CD4-positive, CD25-positive, alpha-beta regulatory T cell (primary cell): ENCODE measurements around the gene UCKL1. TPM values are rescaled to one million over a fixed set of nuclear protein-coding genes. Genes with fewer than 3 reads are reported as not detected.

Source experiments
- ATAC-seq, 2 donors: fragments of 150-1000 bp; cut with Tn5 transposase; one replicate each; pipeline ENCODE4 v1.10.0; 2021; ENCODE audit warnings: low read depth in 2 of 2, moderate number of reproducible peaks in 2 of 2, moderate library complexity in 1 of 2
- DNase-seq, 3 donors: peaks; one replicate each; pipeline versions ENCODE4 v3.0.0 to v3.0.0-alpha.2; 2012 to 2022; ENCODE audit warnings: mixed read lengths in 1 of 3
- H3K27ac ChIP-seq: one replicate; pipeline ENCODE4 v1.7.0; 2013; ENCODE audit warnings: mild to moderate bottlenecking, low read length; ENCODE audit not compliant: insufficient read depth, poor library complexity, severe bottlenecking
- H3K27me3 ChIP-seq: one replicate; pipeline ENCODE4 v1.7.0; 2013; ENCODE audit warnings: low read length; ENCODE audit not compliant: control insufficient read depth, insufficient read depth
- H3K36me3 ChIP-seq: one replicate; pipeline ENCODE4 v1.7.0; 2013; ENCODE audit warnings: mild to moderate bottlenecking, low read length, moderate library complexity; ENCODE audit not compliant: control insufficient read depth, insufficient read depth
- H3K4me1 ChIP-seq: 2 replicates; pipeline ENCODE4 v1.7.0; 2013; ENCODE audit warnings: mild to moderate bottlenecking, low read length; ENCODE audit not compliant: insufficient read depth, control insufficient read depth, poor library complexity, severe bottlenecking
- H3K4me3 ChIP-seq: one replicate; pipeline ENCODE4 v1.7.0; 2013; ENCODE audit warnings: low read depth, mild to moderate bottlenecking, low read length, moderate library complexity
- H3K9me3 ChIP-seq, 2 experiments: 1 replicate in 1 of 2; 2 replicates in 1 of 2; pipeline ENCODE4 v1.7.0; 2013; ENCODE audit warnings: low read length in 2 of 2, mild to moderate bottlenecking in 1 of 2, moderate library complexity in 1 of 2; ENCODE audit not compliant: control insufficient read depth in 2 of 2
- H3K27ac Mint-ChIP-seq, 3 donors: one replicate each; pipeline ENCODE4 v1.8.0; 2020 to 2022; ENCODE audit warnings: mild to moderate bottlenecking in 3 of 3, mixed read lengths in 3 of 3, moderate library complexity in 2 of 3
- H3K27me3 Mint-ChIP-seq: one replicate; pipeline ENCODE4 v1.8.0; 2022; ENCODE audit warnings: mild to moderate bottlenecking, mixed read lengths
- H3K36me3 Mint-ChIP-seq: one replicate; pipeline ENCODE4 v1.8.0; 2020; ENCODE audit warnings: mixed read lengths
- H3K4me1 Mint-ChIP-seq, 4 donors: one replicate each; pipeline ENCODE4 v1.8.0; 2020 to 2022; ENCODE audit warnings: mixed read lengths in 4 of 4, mild to moderate bottlenecking in 1 of 4
- H3K4me3 Mint-ChIP-seq, 4 donors: one replicate each; pipeline ENCODE4 v1.8.0; 2020 to 2022; ENCODE audit warnings: mild to moderate bottlenecking in 4 of 4, mixed read lengths in 4 of 4, moderate library complexity in 3 of 4
- H3K9me3 Mint-ChIP-seq, 7 donors: one replicate each; pipeline ENCODE4 v1.8.0; 2020 to 2022; ENCODE audit warnings: mixed read lengths in 7 of 7, mild to moderate bottlenecking in 3 of 7, moderate library complexity in 2 of 7
- polyA plus RNA-seq, 4 donors: library from polyadenylated mRNA; unstranded; fragments of 300-500 nt; fragmentation: Illumina TruSeq; gene quantifications; one replicate each; pipeline ENCODE4 v1.2.3, GENCODE V29; 2021
- total RNA-seq: library from RNA; stranded (reverse); gene quantifications from one replicate; pipeline ENCODE4 v1.2.3, GENCODE V29; 2022

The UCKL1 gene
- total and polyA plus RNA-seq, 5 donors from 2014 or later: 25.1 to 43.0 (median 32.6) TPM

DNA sequence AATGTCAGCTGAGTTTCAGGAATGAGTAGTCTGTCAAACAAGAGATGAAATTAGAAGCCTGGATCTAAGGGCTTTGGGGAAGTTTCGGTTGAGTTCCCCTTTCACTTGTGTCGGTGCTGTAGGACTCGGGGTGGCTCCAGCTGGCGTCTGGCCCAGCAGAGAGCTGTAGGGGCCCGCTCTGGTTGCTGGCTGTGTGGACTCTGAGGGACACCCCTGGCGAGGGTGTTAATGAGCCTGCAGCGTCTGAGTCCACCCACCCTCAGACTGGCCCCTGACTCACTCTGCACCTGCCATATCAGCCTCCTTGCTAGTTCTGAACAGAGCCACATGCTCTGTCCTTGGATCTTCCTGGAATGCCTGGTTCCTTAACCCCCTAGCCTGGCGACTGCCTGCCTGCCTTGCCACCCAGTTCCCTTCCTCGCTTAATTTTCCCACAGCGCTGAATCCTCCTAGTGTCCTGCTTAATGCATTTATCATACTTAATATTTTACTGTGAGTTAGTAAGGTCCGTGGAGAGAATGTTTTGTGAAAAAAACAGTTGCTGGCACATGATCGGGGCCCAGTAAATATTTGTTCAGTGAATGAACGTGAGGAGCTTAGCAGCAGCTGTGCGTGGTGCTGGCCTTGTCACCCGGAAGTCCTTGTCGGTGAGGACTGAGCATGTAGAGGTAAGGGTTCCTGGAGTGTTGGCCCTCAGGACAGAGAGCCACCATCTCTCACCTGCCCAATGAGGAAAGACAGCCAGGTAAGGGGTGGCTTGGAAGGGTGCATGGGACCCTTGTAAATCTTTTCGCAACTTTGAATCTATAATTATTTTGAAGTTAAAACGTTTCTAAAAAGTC lies 59.7 kb downstream of the UCKL1 start:
- DNase-seq (peak in 1 of 3 donors; percentile 66), ATAC-seq (no peak)
- Mint-ChIP-seq H3K4me3 (peak overlapping the region; percentile 90 to 99 (median 94)), H3K27me3 (no peaks in the 10 kb centered on the region), H3K4me1 (peaks cover 21 to 59% (median 46%) of the 10 kb centered on the region in 4 donors), H3K9me3 (no peaks in the 10 kb centered on the region), H3K36me3 (peaks cover 1% of the 10 kb centered on the region), H3K27ac (peak overlapping the region; percentile 95 to 96 (median 96))
- Histone ChIP-seq H3K27ac (peak overlapping the region; percentile 74), H3K27me3 (no peaks in the 10 kb centered on the region), H3K9me3 (no peaks in the 10 kb centered on the region), H3K36me3 (peaks cover 9% of the 10 kb centered on the region), H3K4me3 (peak overlapping the region; percentile 96), H3K4me1 (peaks cover 40% of the 10 kb centered on the region)

DNA sequence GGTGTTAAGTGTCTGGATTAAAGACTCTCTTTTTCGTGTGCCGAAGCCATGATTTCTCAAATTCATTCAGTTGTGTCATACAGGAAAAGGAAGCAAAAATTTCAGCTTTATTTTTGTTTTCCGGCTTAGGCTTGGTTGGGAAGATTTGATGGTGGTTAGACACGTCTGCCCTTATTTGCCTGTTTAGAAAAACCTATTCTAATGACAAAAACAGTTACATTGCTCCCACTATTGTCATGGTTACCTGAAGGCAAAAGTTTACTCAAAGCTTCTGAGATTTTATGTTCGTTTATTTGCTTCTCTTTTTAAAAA lies 60.3 kb downstream of the UCKL1 start:
- Histone ChIP-seq H3K27me3 (no peaks in the 10 kb centered on the region), H3K36me3 (peaks cover 13% of the 10 kb centered on the region), H3K4me1 (peaks cover 40% of the 10 kb centered on the region), H3K9me3 (no peaks in the 10 kb centered on the region), H3K4me3 (peak overlapping the region; percentile 96), H3K27ac (peak overlapping the region; percentile 74)
- Mint-ChIP-seq H3K36me3 (peaks cover 3% of the 10 kb centered on the region), H3K4me1 (peaks cover 16 to 54% (median 41%) of the 10 kb centered on the region in 4 donors), H3K4me3 (peak overlapping the region; percentile 90 to 99 (median 94)), H3K27me3 (no peaks in the 10 kb centered on the region), H3K9me3 (no peaks in the 10 kb centered on the region), H3K27ac (peak overlapping the region; percentile 95 to 96 (median 96))
- peak in 2 of 3 donors; percentile 20 to 35 for DNase-seq
- no peak for ATAC-seq

DNA sequence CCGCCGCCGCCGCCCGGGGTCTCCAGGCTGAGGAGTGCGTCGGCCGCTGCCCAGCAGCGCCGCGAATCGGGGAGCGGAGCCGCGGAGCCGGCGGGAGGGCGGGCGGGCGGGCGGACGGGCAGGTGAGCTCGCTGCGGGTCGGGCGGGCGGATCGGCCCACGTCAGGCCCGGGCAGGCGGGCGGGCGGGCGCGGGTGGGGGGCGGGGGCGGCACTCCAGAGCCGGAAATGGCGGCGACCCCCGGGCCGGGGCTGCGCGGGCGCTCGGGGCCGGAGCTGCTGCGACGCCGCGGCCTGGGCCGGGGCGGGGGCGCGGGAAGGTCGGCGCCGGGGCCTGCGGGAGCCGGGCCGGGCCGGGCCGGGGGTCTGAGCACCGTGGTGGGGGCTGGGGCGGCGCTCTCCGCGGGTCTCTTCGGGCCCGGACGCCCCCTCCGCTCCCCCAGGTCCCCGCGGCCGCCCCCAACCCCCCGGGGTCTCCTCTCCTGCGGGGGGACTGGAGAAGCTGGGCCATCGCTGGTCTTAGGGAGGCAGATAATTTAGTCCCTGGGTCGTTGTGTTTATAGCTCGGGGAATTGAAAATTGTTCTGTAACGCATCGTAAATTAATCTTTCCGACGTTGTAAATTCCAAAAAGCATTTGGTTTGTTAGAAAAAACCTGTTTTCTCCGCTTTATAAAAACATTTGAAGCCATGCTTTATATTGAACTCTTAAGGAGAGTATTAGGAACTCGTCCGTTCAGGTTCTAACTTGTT lies 60.8 kb downstream of the UCKL1 start:
- H3K27ac ChIP-seq: peak overlapping the region; percentile 74
- Mint-ChIP-seq H3K27me3 (no peaks in the 10 kb centered on the region), H3K9me3 (no peaks in the 10 kb centered on the region), H3K4me1 (peaks cover 16 to 48% (median 35%) of the 10 kb centered on the region in 4 donors), H3K4me3 (peak overlapping the region; percentile 92 to 99 (median 97)), H3K27ac (peak overlapping the region; percentile 95 to 96 (median 96)), H3K36me3 (peaks cover 3% of the 10 kb centered on the region)
- H3K9me3 ChIP-seq: no peaks in the 10 kb centered on the region
- peak overlapping the region; percentile 96 for H3K4me3 ChIP-seq
- H3K27me3 ChIP-seq: no peaks in the 10 kb centered on the region
- no peak for DNase-seq
- peak in 1 of 2 donors; percentile 7 for ATAC-seq
- H3K4me1 ChIP-seq: peaks cover 40% of the 10 kb centered on the region
- H3K36me3 ChIP-seq: peaks cover 15% of the 10 kb centered on the region

DNA sequence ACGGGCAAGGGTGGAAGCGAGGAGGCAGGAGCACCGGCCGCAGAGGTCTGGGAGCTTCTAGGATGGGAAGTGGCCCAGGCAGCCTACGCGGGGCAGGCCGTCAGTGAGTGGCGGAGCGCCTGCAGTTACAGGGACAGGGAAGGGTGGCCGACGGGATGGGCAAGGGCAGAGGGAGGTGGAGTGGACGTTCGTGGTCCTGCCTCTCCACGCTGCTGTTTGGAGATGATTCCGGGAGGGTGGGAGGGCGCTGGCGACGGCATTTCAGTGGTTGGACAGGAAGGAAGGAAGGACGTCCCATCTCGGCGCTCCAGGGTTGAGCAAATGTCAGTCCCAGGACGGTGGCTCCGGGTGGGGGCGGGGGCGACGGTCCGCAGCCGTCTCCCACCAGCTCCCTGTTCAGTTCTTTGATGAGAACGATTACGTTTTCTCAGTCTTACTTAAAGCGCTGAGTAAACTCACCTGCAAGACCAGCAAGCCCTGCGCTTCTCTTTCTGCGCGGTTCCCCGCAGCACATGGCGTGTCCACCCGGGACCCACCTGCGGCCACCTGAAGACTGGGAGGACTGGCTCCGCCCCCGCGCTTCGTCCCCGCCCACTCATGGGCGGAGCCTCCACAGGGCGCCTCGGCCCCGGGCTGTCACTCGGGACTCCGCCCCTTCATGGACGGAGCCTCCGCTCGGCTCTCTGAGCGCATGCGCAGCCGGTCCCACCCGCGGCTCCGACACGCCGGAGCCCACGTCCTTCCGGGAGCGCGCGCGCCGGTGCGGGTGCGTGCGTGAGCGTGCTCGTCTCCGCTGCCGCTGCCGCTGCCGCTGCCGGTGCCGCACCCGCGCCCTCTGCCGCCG lies 61.6 kb downstream of the UCKL1 start, which contains the start of gene DNAJC5:
DNAJC5 (plus strand) TSS at position 769 of the 844 bp plus-strand sequence. CDS start 33,220 bp downstream, outside the sequence.
- Histone ChIP-seq H3K27me3 (no peaks in the 10 kb centered on the region), H3K9me3 (no peaks in the 10 kb centered on the region), H3K36me3 (peaks cover 23% of the 10 kb centered on the region), H3K4me1 (peaks cover 37% of the 10 kb centered on the region), H3K4me3 (peak within 1 kb of the TSS; percentile 96), H3K27ac (peak within 1 kb of the TSS; percentile 74)
- Mint-ChIP-seq H3K36me3 (peaks cover 3% of the 10 kb centered on the region), H3K27ac (peak within 1 kb of the TSS; percentile 95 to 96 (median 96)), H3K4me1 (peaks cover 16 to 45% (median 33%) of the 10 kb centered on the region in 4 donors), H3K4me3 (peak within 1 kb of the TSS; percentile 92 to 99 (median 97)), H3K27me3 (no peaks in the 10 kb centered on the region), H3K9me3 (no peaks in the 10 kb centered on the region)
- peak; percentile 87 to 90 for ATAC-seq
- peak; percentile 96 to 98 (median 97) for DNase-seq

DNA sequence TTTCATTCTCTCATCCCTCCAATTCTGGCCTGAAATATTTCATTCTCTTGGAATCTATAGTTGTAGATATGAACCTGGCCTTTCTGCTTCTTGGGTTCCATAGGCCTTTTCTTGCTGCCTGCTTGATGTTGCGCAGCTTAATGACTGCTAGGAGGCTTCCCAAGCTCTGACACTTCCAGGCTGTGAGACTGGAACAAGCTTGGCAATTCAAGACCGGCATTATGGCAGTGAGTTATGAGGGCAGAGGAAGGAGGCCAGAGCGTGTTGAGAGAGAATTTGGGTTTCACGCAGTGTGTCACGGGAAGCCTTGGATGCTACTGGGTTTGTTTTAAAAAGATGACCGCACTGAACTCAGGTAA lies 62.2 kb downstream of the UCKL1 start:
- Histone ChIP-seq H3K36me3 (peaks cover 29% of the 10 kb centered on the region), H3K27me3 (no peaks in the 10 kb centered on the region), H3K9me3 (no peaks in the 10 kb centered on the region), H3K27ac (no peak overlapping the region), H3K4me3 (no peak overlapping the region), H3K4me1 (peaks cover 34% of the 10 kb centered on the region)
- no peaks in the 10 kb centered on the region for H3K9me3 Mint-ChIP-seq
- no peaks in the 10 kb centered on the region for H3K27me3 Mint-ChIP-seq
- H3K27ac Mint-ChIP-seq: peak overlapping the region; percentile 84 to 93 (median 87)
- DNase-seq: no peak
- H3K36me3 Mint-ChIP-seq: peaks cover 3% of the 10 kb centered on the region
- ATAC-seq: no peak
- peaks cover 11 to 39% (median 29%) of the 10 kb centered on the region in 4 donors for H3K4me1 Mint-ChIP-seq
- peak overlapping the region; percentile 86 to 98 (median 91) for H3K4me3 Mint-ChIP-seq

DNA sequence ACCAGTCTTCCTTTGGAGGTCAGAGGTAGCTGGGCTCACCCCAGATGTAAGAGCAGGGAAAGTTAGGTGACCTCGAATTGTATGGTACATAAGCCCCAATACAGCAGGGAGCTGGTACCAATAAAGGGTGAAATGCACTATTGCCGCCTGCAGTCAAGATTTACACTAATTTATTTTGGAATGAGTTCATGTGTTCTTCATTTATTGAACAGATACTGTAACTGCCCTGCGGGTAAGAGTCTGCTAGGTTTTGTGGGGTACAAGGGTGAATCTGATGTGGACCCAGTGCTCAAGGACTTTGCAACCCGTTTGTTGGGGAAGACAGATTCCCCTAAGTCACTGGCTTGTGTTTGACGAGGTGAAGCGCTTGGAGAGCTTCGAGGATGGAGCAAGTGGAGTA lies 63.8 kb downstream of the UCKL1 start:
- DNase-seq (no peak), ATAC-seq (no peak)
- peaks cover 30% of the 10 kb centered on the region for H3K36me3 ChIP-seq
- no peak overlapping the region for H3K4me3 ChIP-seq
- no peaks in the 10 kb centered on the region for H3K9me3 Mint-ChIP-seq
- H3K9me3 ChIP-seq: no peaks in the 10 kb centered on the region
- no peak overlapping the region for H3K27ac Mint-ChIP-seq
- no peak overlapping the region for H3K4me3 Mint-ChIP-seq
- no peak overlapping the region for H3K27ac ChIP-seq
- H3K27me3 Mint-ChIP-seq: no peaks in the 10 kb centered on the region
- H3K4me1 Mint-ChIP-seq: peaks cover 10 to 23% (median 17%) of the 10 kb centered on the region in 4 donors
- H3K36me3 Mint-ChIP-seq: peaks cover 5% of the 10 kb centered on the region
- no peaks in the 10 kb centered on the region for H3K27me3 ChIP-seq
- peaks cover 18% of the 10 kb centered on the region for H3K4me1 ChIP-seq
